Measurements from ENCODE around the gene CDH13.

CDH13 gene

GRCh38 chr16:82857693-82858365 is 231.1 kb downstream of the CDH13 start:
- no peak for TF ChIP-seq CTCF (conservative IDR thresholded peaks at IDR 0.05; ENCODE audit: low read length)
- H3K4me3 ChIP-seq (ENCODE audit: low read length) = no peak overlapping the region
- DNase-seq (ENCODE audit: low read depth) = no peak

- DNase-seq (ENCODE audit: low read depth) = no peak
- no peak for TF ChIP-seq CTCF (conservative IDR thresholded peaks at IDR 0.05; ENCODE audit: low read length)
- no peak overlapping the region for H3K4me3 ChIP-seq (ENCODE audit: low read length)
These were observed 232.9 kb downstream of the CDH13 start for GRCh38 chr16:82859662-82860061.

GRCh38 chr16:82860071-82860470 is 233.3 kb downstream of the CDH13 start:
- no peak for TF ChIP-seq CTCF (conservative IDR thresholded peaks at IDR 0.05; ENCODE audit: low read length)
- no peak for DNase-seq (ENCODE audit: low read depth)
- no peak overlapping the region for H3K4me3 ChIP-seq (ENCODE audit: low read length)

- H3K4me3 ChIP-seq (ENCODE audit: low read length) = no peak overlapping the region
- DNase-seq (ENCODE audit: low read depth) = no peak
- TF ChIP-seq CTCF (conservative IDR thresholded peaks at IDR 0.05; ENCODE audit: low read length) = no peak
These were observed 235.3 kb downstream of the CDH13 start for GRCh38 chr16:82862057-82862456.

GRCh38 chr16:82864332-82865040 is 237.7 kb downstream of the CDH13 start:
- no peak overlapping the region for H3K4me3 ChIP-seq (ENCODE audit: low read length)
- no peak for DNase-seq (ENCODE audit: low read depth)
- TF ChIP-seq CTCF (conservative IDR thresholded peaks at IDR 0.05; ENCODE audit: low read length) = no peak

- H3K4me3 ChIP-seq (ENCODE audit: low read length) = no peak overlapping the region
- DNase-seq (ENCODE audit: low read depth) = no peak
- no peak for TF ChIP-seq CTCF (conservative IDR thresholded peaks at IDR 0.05; ENCODE audit: low read length)
These were observed 238.6 kb downstream of the CDH13 start for GRCh38 chr16:82865412-82865811.

GRCh38 chr16:82867485-82867884 is 240.7 kb downstream of the CDH13 start:
- peak; percentile 52 for DNase-seq (ENCODE audit: low read depth)
- TF ChIP-seq CTCF (conservative IDR thresholded peaks at IDR 0.05; ENCODE audit: low read length) = no peak
- H3K4me3 ChIP-seq (ENCODE audit: low read length) = no peak overlapping the region
